PC-3 (cell line): Measurements from ENCODE around the gene HLF. TPM values are rescaled to one million over a fixed set of nuclear protein-coding genes. Genes with fewer than 3 reads are reported as not detected.

ENCODE experiments used
- ATAC-seq: fragments of 200-7000 bp; cut with Tn5 transposase; 2 replicates; pipeline ENCODE4 v1.9.1; 2020; ENCODE audit warnings: mild to moderate bottlenecking, moderate library complexity
- BruUV-seq: library from RNA; stranded (reverse); fragments of 400-500 nt; replicated peaks from 2 replicates; lab custom pipeline; 2021; lab: Mats Ljungman, UMichigan
- CTCF ChIA-PET: fragments of 300-600 bp; sonication (Branson Sonifier 250); formaldehyde crosslinking; loops from one replicate; lab custom pipeline; 2022; ENCODE audit warnings: antibody characterized with exemption; lab: Charles Lee
- POLR2A ChIA-PET: fragments of 300-600 bp; sonication (Branson Sonifier 250); formaldehyde crosslinking; loops from one replicate; lab custom pipeline; 2022; ENCODE audit warnings: antibody characterized with exemption; ENCODE audit not compliant: unreplicated experiment; lab: Charles Lee
- DNase-seq: peaks from one replicate; pipeline ENCODE4 v3.0.0-alpha.2; 2015
- H2AFZ ChIP-seq: fragments of 300-600 bp; sonication (generic); 2 replicates; pipeline ENCODE4 v1.6.0; 2016; ENCODE audit warnings: antibody characterized with exemption, low read length
- H3F3A ChIP-seq: fragments of 300-600 bp; sonication (generic); one replicate; pipeline ENCODE4 v1.6.0; 2017; ENCODE audit warnings: antibody characterized with exemption, low read length, control low read depth, mild to moderate bottlenecking; ENCODE audit not compliant: unreplicated experiment
- H3K27ac ChIP-seq: fragments of 300-600 bp; sonication (generic); 2 replicates; pipeline ENCODE4 v1.5.1; 2016; ENCODE audit warnings: mild to moderate bottlenecking, low read length
- H3K27me3 ChIP-seq: fragments of 300-600 bp; sonication (generic); 2 replicates; pipeline ENCODE4 v1.6.1; 2016; ENCODE audit warnings: low read length, mixed read lengths
- H3K36me3 ChIP-seq: fragments of 300-600 bp; sonication (generic); 2 replicates; pipeline ENCODE4 v1.6.1; 2016; ENCODE audit warnings: low read depth, mixed run types, low read length, mixed read lengths
- H3K4me1 ChIP-seq: fragments of 300-600 bp; sonication (generic); 2 replicates; pipeline ENCODE4 v1.5.1; 2016; ENCODE audit warnings: low read length; ENCODE audit not compliant: insufficient read depth
- H3K4me2 ChIP-seq: fragments of 300-600 bp; sonication (generic); 2 replicates; pipeline ENCODE4 v1.6.0; 2016; ENCODE audit warnings: low read length
- H3K4me3 ChIP-seq: fragments of 300-600 bp; sonication (generic); 2 replicates; pipeline ENCODE4 v1.5.1; 2016; ENCODE audit warnings: mild to moderate bottlenecking, low read length, mixed read lengths
- H3K79me2 ChIP-seq: fragments of 300-600 bp; sonication (generic); 2 replicates; pipeline ENCODE4 v1.6.1; 2017; ENCODE audit warnings: low read length, mixed read lengths
- H3K9ac ChIP-seq: fragments of 300-600 bp; sonication (generic); 2 replicates; pipeline ENCODE4 v1.6.0; 2016; ENCODE audit warnings: mild to moderate bottlenecking, low read length
- H3K9me2 ChIP-seq: fragments of 300-600 bp; sonication (generic); replicated peaks from 2 replicates; pipeline ENCODE4 v1.6.1; 2016; ENCODE audit warnings: mixed run types, low read length, mixed read lengths
- H3K9me3 ChIP-seq: fragments of 300-600 bp; sonication (generic); 2 replicates; pipeline ENCODE4 v1.6.1; 2016; ENCODE audit warnings: low read length, mixed read lengths
- H4K20me1 ChIP-seq: fragments of 300-600 bp; sonication (generic); 2 replicates; pipeline ENCODE4 v1.6.1; 2016; ENCODE audit warnings: low read length, mixed read lengths
- CTCF ChIP-seq: fragments of 300-600 bp; sonication (generic); conservative IDR thresholded peaks from 2 replicates; pipeline ENCODE4 v1.5.1; 2017; ENCODE audit warnings: antibody characterized with exemption, low read depth, mild to moderate bottlenecking, low read length
- EZH2 ChIP-seq: fragments of 300-600 bp; sonication (generic); IDR thresholded peaks from one replicate; pipeline ENCODE4 v1.6.1; 2017; ENCODE audit warnings: antibody characterized with exemption, mild to moderate bottlenecking, low read length; ENCODE audit not compliant: unreplicated experiment
- EZH2phosphoT487 ChIP-seq: fragments of 300-600 bp; sonication (generic); IDR thresholded peaks from 2 replicates; pipeline ENCODE4 v1.6.1; 2018; ENCODE audit warnings: mild to moderate bottlenecking, antibody characterized with exemption, low read length, borderline replicate concordance
- intact Hi-C: fragments of 100-400 bp; cut with micrococcal nuclease; formaldehyde crosslinking; loops from 2 replicates; pipeline ENCODE4 v1.9.0; 2023
- total RNA-seq: library from RNA; depleted of rRNA; stranded (reverse); fragments of >200 nt; gene quantifications from 2 replicates; pipeline ENCODE4 v1.2.3, GENCODE V29; 2014

Gene HLF
- total RNA-seq, 1 experiment from 2014 or later: 0.66 TPM

GRCh38 chr17:55299162-55299838, 34.5 kb downstream of the HLF start:
- Histone ChIP-seq H3K79me2 (no peaks in the 10 kb centered on the region), H2AFZ (no peak overlapping the region), H3K4me2 (no peak overlapping the region), H3K36me3 (no peaks in the 10 kb centered on the region), H3K27ac (no peak overlapping the region), H3K9me2 (no peaks in the 10 kb centered on the region), H3K27me3 (0 out of 2 replicates have a peak, but pooled peaks cover 4% of the 10 kb centered on the region), H3K4me3 (no peak overlapping the region), H3K9me3 (no peaks in the 10 kb centered on the region), H3K9ac (no peak overlapping the region), H4K20me1 (no peaks in the 10 kb centered on the region), H3K4me1 (no peaks in the 10 kb centered on the region), H3F3A (no peaks in the 10 kb centered on the region)
- DNase-seq (no peak), ATAC-seq (no peak)
- ChIA-PET CTCF (no interaction called here), POLR2A (no interaction called here)
- intact Hi-C loops: loop anchor here (5.0 kb wide), 2 partner anchors 48 to 137 kb away; no protein-coding TSS in a partner anchor
- no peak for TF ChIP-seq EZH2phosphoT487
- BruUV-seq: no TSS peak

- no peak overlapping the region for H2AFZ ChIP-seq
- ATAC-seq (no peak), DNase-seq (no peak)
- no peaks in the 10 kb centered on the region for H3K36me3 ChIP-seq
- H3K27ac ChIP-seq: no peak overlapping the region
- H3K4me1 ChIP-seq: no peaks in the 10 kb centered on the region
- H3K27me3 ChIP-seq: 0 out of 2 replicates have a peak, but pooled peaks cover 4% of the 10 kb centered on the region
- BruUV-seq: no TSS peak
- CTCF ChIA-PET: no interaction called here
- H3K9me2 ChIP-seq: no peaks in the 10 kb centered on the region
- POLR2A ChIA-PET: no interaction called here
- no peak overlapping the region for H3K4me3 ChIP-seq
- H3F3A ChIP-seq: no peaks in the 10 kb centered on the region
- H3K79me2 ChIP-seq: no peaks in the 10 kb centered on the region
- TF ChIP-seq CTCF (no peak), EZH2 (no peak), EZH2phosphoT487 (no peak)
- H3K4me2 ChIP-seq: no peak overlapping the region
- no peak overlapping the region for H3K9ac ChIP-seq
- no peaks in the 10 kb centered on the region for H3K9me3 ChIP-seq
- no peaks in the 10 kb centered on the region for H4K20me1 ChIP-seq
- intact Hi-C loops: loop anchor here (5.0 kb wide), 2 partner anchors 47 to 138 kb away; no protein-coding TSS in a partner anchor
Measured at GRCh38 chr17:55299890-55300289, 35.1 kb downstream of the HLF start.

- H3K27ac ChIP-seq: no peak overlapping the region
- no peak overlapping the region for H3K9ac ChIP-seq
- DNase-seq (no peak), ATAC-seq (no peak)
- TF ChIP-seq EZH2 (no peak), CTCF (no peak), EZH2phosphoT487 (no peak)
- no peaks in the 10 kb centered on the region for H3K9me3 ChIP-seq
- POLR2A ChIA-PET: no interaction called here
- H3K4me1 ChIP-seq: no peaks in the 10 kb centered on the region
- BruUV-seq: no TSS peak
- H3K79me2 ChIP-seq: no peaks in the 10 kb centered on the region
- no peak overlapping the region for H2AFZ ChIP-seq
- intact Hi-C loops: no loop called here
- H4K20me1 ChIP-seq: no peaks in the 10 kb centered on the region
- CTCF ChIA-PET: interaction anchor here (0.5 to 0.6 kb wide), 2 partner anchors 45 to 301 kb away, joined by 4 to 14 read pairs; no protein-coding TSS in a partner anchor
- no peak overlapping the region for H3K4me2 ChIP-seq
- no peaks in the 10 kb centered on the region for H3K36me3 ChIP-seq
- 0 out of 2 replicates have a peak, but pooled peaks cover 4% of the 10 kb centered on the region for H3K27me3 ChIP-seq
- H3F3A ChIP-seq: no peaks in the 10 kb centered on the region
- H3K4me3 ChIP-seq: no peak overlapping the region
- H3K9me2 ChIP-seq: no peaks in the 10 kb centered on the region
Measured at GRCh38 chr17:55300479-55301290, 35.9 kb downstream of the HLF start.
